ENCODE results near the gene TRMT44. TPM values are rescaled to one million over a fixed set of nuclear protein-coding genes. Genes with fewer than 3 reads are reported as not detected.
A peak's percentile ranks its signal among the peaks of the same experiment; 100 is the strongest.

The TRMT44 gene
- total RNA-seq (10 to 100 TPM; 29.6 to 33.0 TPM), polyA plus RNA-seq (10 to 100 TPM in 1 of 2 donors, 1 to 10 TPM in 1; 4.3 to 11.7 TPM)

GRCh38 chr4:8440492-8441311, at the start of gene TRMT44, which contains the start of gene ACOX3:
TRMT44 (plus strand) TSS chr4:8440777; CDS start chr4:8440823, 46 bp downstream.
ACOX3 (minus strand) TSS chr4:8440723; CDS start chr4:8416521, 24,202 bp downstream.
- peak within 1 kb of the TSS; percentile 93 to 100 (median 99) for H3K4me3 Mint-ChIP-seq
- DNase-seq: peak; percentile 92 to 99 (median 95)
- peaks cover 0 to 5% (median 2%) of the 10 kb centered on the region in 8 donors for H3K9me3 Mint-ChIP-seq
- peaks cover 52 to 84% (median 71%) of the 10 kb centered on the region in 4 donors for H3K4me1 Mint-ChIP-seq
- peak within 1 kb of the TSS; percentile 85 to 88 for H3K4me3 ChIP-seq (ENCODE audit: low read length in 2 of 2)
- H3K36me3 Mint-ChIP-seq: peaks cover 0 to 24% of the 10 kb centered on the region in 2 donors
- H3K27me3 Mint-ChIP-seq: no peaks in the 10 kb centered on the region
- intact Hi-C loops (cut with micrococcal nuclease): loop anchor here (1.0 to 5.0 kb wide), 2 partner anchors 12 to 283 kb away; partner anchors contain the start of gene ABLIM2
- peaks cover 58% of the 10 kb centered on the region for H3K4me1 ChIP-seq (ENCODE audit: insufficient read depth, low read length)
- H3K9me3 ChIP-seq (ENCODE audit: control insufficient read depth in 1 of 2, low read length in 2 of 2): no peaks in the 10 kb centered on the region
- H3K27ac Mint-ChIP-seq: peak within 1 kb of the TSS; percentile 98 to 100 (median 99)
- peak within 1 kb of the TSS; percentile 91 for H3K27ac ChIP-seq (ENCODE audit: low read depth, low read length)
- H3K36me3 ChIP-seq (ENCODE audit: insufficient read depth, low read length): no peaks in the 10 kb centered on the region
- POLR2A ChIA-PET (ENCODE audit: partially characterized antibody): interaction anchor here (0.9 to 3.1 kb wide), 9 partner anchors 10 to 1676 kb away, joined by 3 to 35 read pairs (median 4); partner anchors contain the start of genes ABLIM2 and WDR1
- CTCF ChIA-PET (ENCODE audit: partially characterized antibody): interaction anchor here (0.8 to 2.1 kb wide), 3 partner anchors 10 to 28 kb away, joined by 3 to 10 read pairs (median 3); no protein-coding TSS in a partner anchor
- no peaks in the 10 kb centered on the region for H3K27me3 ChIP-seq (ENCODE audit: insufficient read depth, low read length)

- Histone ChIP-seq H3K4me3 (ENCODE audit: low read length in 2 of 2) (no peak overlapping the region), H3K27me3 (ENCODE audit: insufficient read depth, low read length) (no peaks in the 10 kb centered on the region), H3K4me1 (ENCODE audit: insufficient read depth, low read length) (no peaks in the 10 kb centered on the region), H3K9me3 (ENCODE audit: control insufficient read depth in 1 of 2, low read length in 2 of 2) (no peaks in the 10 kb centered on the region), H3K27ac (ENCODE audit: low read depth, low read length) (no peak overlapping the region), H3K36me3 (ENCODE audit: insufficient read depth, low read length) (peaks cover 23% of the 10 kb centered on the region)
- Mint-ChIP-seq H3K9me3 (peaks cover 0 to 2% (median 0%) of the 10 kb centered on the region in 8 donors), H3K36me3 (peaks cover 41 to 48% of the 10 kb centered on the region in 2 donors), H3K27ac (peak overlapping the region in 1 of 7 donors; percentile 4), H3K4me1 (no peaks in the 10 kb centered on the region), H3K27me3 (no peaks in the 10 kb centered on the region), H3K4me3 (no peak overlapping the region)
- no peak for DNase-seq
- intact Hi-C loops (cut with micrococcal nuclease): no loop called here
- CTCF ChIA-PET (ENCODE audit: partially characterized antibody): interaction anchor here (1.3 kb wide), 1 partner anchor 12 kb away, joined by 4 read pairs; no protein-coding TSS in a partner anchor
- POLR2A ChIA-PET (ENCODE audit: partially characterized antibody): no interaction called here
Measured at GRCh38 chr4:8391071-8391470, 49.5 kb upstream of the TRMT44 start.

GRCh38 chr4:8391972-8392371, 48.6 kb upstream of the TRMT44 start:
- H3K27ac Mint-ChIP-seq: peak overlapping the region in 1 of 7 donors; percentile 51
- no peaks in the 10 kb centered on the region for H3K27me3 Mint-ChIP-seq
- H3K27me3 ChIP-seq (ENCODE audit: insufficient read depth, low read length): no peaks in the 10 kb centered on the region
- intact Hi-C loops (cut with micrococcal nuclease): no loop called here
- no peaks in the 10 kb centered on the region for H3K9me3 ChIP-seq (ENCODE audit: control insufficient read depth in 1 of 2, low read length in 2 of 2)
- no peaks in the 10 kb centered on the region for H3K4me1 ChIP-seq (ENCODE audit: insufficient read depth, low read length)
- H3K27ac ChIP-seq (ENCODE audit: low read depth, low read length): no peak overlapping the region
- no peak for DNase-seq
- ChIA-PET POLR2A (ENCODE audit: partially characterized antibody) (no interaction called here), CTCF (ENCODE audit: partially characterized antibody) (interaction anchor here (1.3 kb wide), 1 partner anchor 11 kb away, joined by 4 read pairs; no protein-coding TSS in a partner anchor)
- H3K4me3 ChIP-seq (ENCODE audit: low read length in 2 of 2): no peak overlapping the region
- H3K9me3 Mint-ChIP-seq: peaks cover 0 to 2% (median 0%) of the 10 kb centered on the region in 8 donors
- H3K4me3 Mint-ChIP-seq: no peak overlapping the region
- no peaks in the 10 kb centered on the region for H3K4me1 Mint-ChIP-seq
- H3K36me3 Mint-ChIP-seq: peaks cover 41 to 53% of the 10 kb centered on the region in 2 donors
- H3K36me3 ChIP-seq (ENCODE audit: insufficient read depth, low read length): peaks cover 23% of the 10 kb centered on the region

- CTCF ChIA-PET (ENCODE audit: partially characterized antibody): interaction anchor here (1.3 kb wide), 1 partner anchor 10 kb away, joined by 4 read pairs; no protein-coding TSS in a partner anchor
- POLR2A ChIA-PET (ENCODE audit: partially characterized antibody): no interaction called here
- intact Hi-C loops (cut with micrococcal nuclease): no loop called here
- Mint-ChIP-seq H3K36me3 (peaks cover 35 to 52% of the 10 kb centered on the region in 2 donors), H3K27me3 (no peaks in the 10 kb centered on the region), H3K9me3 (peaks cover 0 to 2% (median 0%) of the 10 kb centered on the region in 8 donors), H3K4me3 (no peak overlapping the region), H3K27ac (peak overlapping the region in 1 of 7 donors; percentile 53), H3K4me1 (no peaks in the 10 kb centered on the region)
- H3K27ac ChIP-seq (ENCODE audit: low read depth, low read length): no peak overlapping the region
- H3K27me3 ChIP-seq (ENCODE audit: insufficient read depth, low read length): no peaks in the 10 kb centered on the region
- H3K4me3 ChIP-seq (ENCODE audit: low read length in 2 of 2): no peak overlapping the region
- peak in 1 of 5 donors; percentile 11 for DNase-seq
- no peaks in the 10 kb centered on the region for H3K9me3 ChIP-seq (ENCODE audit: control insufficient read depth in 1 of 2, low read length in 2 of 2)
- H3K4me1 ChIP-seq (ENCODE audit: insufficient read depth, low read length): no peaks in the 10 kb centered on the region
- peaks cover 23% of the 10 kb centered on the region for H3K36me3 ChIP-seq (ENCODE audit: insufficient read depth, low read length)
Measured at GRCh38 chr4:8392591-8393190, 47.9 kb upstream of the TRMT44 start.

GRCh38 chr4:8393593-8394038, 47.0 kb upstream of the TRMT44 start:
- Mint-ChIP-seq H3K4me3 (no peak overlapping the region), H3K9me3 (peaks cover 0 to 2% (median 0%) of the 10 kb centered on the region in 8 donors), H3K36me3 (peaks cover 36 to 52% of the 10 kb centered on the region in 2 donors), H3K4me1 (no peaks in the 10 kb centered on the region), H3K27me3 (no peaks in the 10 kb centered on the region), H3K27ac (no peak overlapping the region)
- Histone ChIP-seq H3K9me3 (ENCODE audit: control insufficient read depth in 1 of 2, low read length in 2 of 2) (no peaks in the 10 kb centered on the region), H3K4me3 (ENCODE audit: low read length in 2 of 2) (no peak overlapping the region), H3K36me3 (ENCODE audit: insufficient read depth, low read length) (peaks cover 23% of the 10 kb centered on the region), H3K27me3 (ENCODE audit: insufficient read depth, low read length) (no peaks in the 10 kb centered on the region), H3K27ac (ENCODE audit: low read depth, low read length) (no peak overlapping the region), H3K4me1 (ENCODE audit: insufficient read depth, low read length) (no peaks in the 10 kb centered on the region)
- DNase-seq: no peak
- POLR2A ChIA-PET (ENCODE audit: partially characterized antibody): no interaction called here
- CTCF ChIA-PET (ENCODE audit: partially characterized antibody): interaction anchor here (0.7 kb wide), 1 partner anchor 9 kb away, joined by 3 read pairs; no protein-coding TSS in a partner anchor
- intact Hi-C loops (cut with micrococcal nuclease): no loop called here

GRCh38 chr4:8394061-8394519, 46.5 kb upstream of the TRMT44 start:
- H3K27me3 Mint-ChIP-seq: no peaks in the 10 kb centered on the region
- peaks cover 0 to 2% (median 0%) of the 10 kb centered on the region in 8 donors for H3K9me3 Mint-ChIP-seq
- Histone ChIP-seq H3K36me3 (ENCODE audit: insufficient read depth, low read length) (peaks cover 20% of the 10 kb centered on the region), H3K4me1 (ENCODE audit: insufficient read depth, low read length) (no peaks in the 10 kb centered on the region), H3K9me3 (ENCODE audit: control insufficient read depth in 1 of 2, low read length in 2 of 2) (no peaks in the 10 kb centered on the region), H3K27me3 (ENCODE audit: insufficient read depth, low read length) (no peaks in the 10 kb centered on the region), H3K4me3 (ENCODE audit: low read length in 2 of 2) (no peak overlapping the region), H3K27ac (ENCODE audit: low read depth, low read length) (no peak overlapping the region)
- no peak overlapping the region for H3K27ac Mint-ChIP-seq
- peaks cover 39 to 52% of the 10 kb centered on the region in 2 donors for H3K36me3 Mint-ChIP-seq
- H3K4me3 Mint-ChIP-seq: no peak overlapping the region
- DNase-seq: no peak
- ChIA-PET POLR2A (ENCODE audit: partially characterized antibody) (no interaction called here), CTCF (ENCODE audit: partially characterized antibody) (interaction anchor here (0.7 kb wide), 1 partner anchor 9 kb away, joined by 3 read pairs; no protein-coding TSS in a partner anchor)
- H3K4me1 Mint-ChIP-seq: no peaks in the 10 kb centered on the region
- intact Hi-C loops (cut with micrococcal nuclease): no loop called here

Data from CD4-positive, alpha-beta memory T cell (primary cell).